Stimulated activated naive CD8-positive, alpha-beta T cell treated with anti-CD3 and anti-CD28 coated beads, Interleukin-15, Interleukin-2, amounts not matched to agents 100 ng/mL and 50 ng/mL, for 24 hours (primary cell): ENCODE measurements around the gene MRPL46.
"Not testable (repeated sequence)": the region's sequence is repeated elsewhere in the genome, so short reads cannot be mapped to it uniquely, and the experiment has no call there.

ENCODE experiments used
- H3K27ac Mint-ChIP-seq: one replicate; pipeline ENCODE4 v1.8.0; 2021; ENCODE audit warnings: mild to moderate bottlenecking, mixed read lengths
- H3K27me3 Mint-ChIP-seq: one replicate; pipeline ENCODE4 v1.8.0; 2021; ENCODE audit warnings: mixed read lengths
- H3K36me3 Mint-ChIP-seq: one replicate; pipeline ENCODE4 v1.8.0; 2021; ENCODE audit warnings: low read depth, mixed read lengths
- H3K4me1 Mint-ChIP-seq: one replicate; pipeline ENCODE4 v1.8.0; 2021; ENCODE audit warnings: low read depth, mixed read lengths
- H3K4me3 Mint-ChIP-seq: one replicate; pipeline ENCODE4 v1.8.0; 2021; ENCODE audit warnings: mild to moderate bottlenecking, mixed read lengths
- H3K9me3 Mint-ChIP-seq: one replicate; pipeline ENCODE4 v1.8.0; 2021; ENCODE audit warnings: mixed read lengths

MRPL46 gene

GRCh38 chr15:88438181-88438580 is 29.0 kb downstream of the MRPL46 start:
- no peaks in the 10 kb centered on the region for H3K36me3 Mint-ChIP-seq
- no peak overlapping the region for H3K4me3 Mint-ChIP-seq
- no peaks in the 10 kb centered on the region for H3K4me1 Mint-ChIP-seq
- H3K9me3 Mint-ChIP-seq: no peaks in the 10 kb centered on the region
- H3K27me3 Mint-ChIP-seq: peaks cover 40% of the 10 kb centered on the region
- no peak overlapping the region for H3K27ac Mint-ChIP-seq

GRCh38 chr15:88434106-88434505 is 33.1 kb downstream of the MRPL46 start:
- peaks cover 37% of the 10 kb centered on the region for H3K27me3 Mint-ChIP-seq
- not testable (repeated sequence) for H3K4me3 Mint-ChIP-seq, H3K27ac Mint-ChIP-seq, H3K4me1 Mint-ChIP-seq, H3K36me3 Mint-ChIP-seq, H3K9me3 Mint-ChIP-seq

- Mint-ChIP-seq H3K27me3 (peaks cover 36% of the 10 kb centered on the region), H3K36me3 (no peaks in the 10 kb centered on the region), H3K27ac (no peak overlapping the region), H3K9me3 (no peaks in the 10 kb centered on the region), H3K4me1 (no peaks in the 10 kb centered on the region), H3K4me3 (no peak overlapping the region)
Observed at GRCh38 chr15:88433046-88433685, 34.0 kb downstream of the MRPL46 start.

DNA sequence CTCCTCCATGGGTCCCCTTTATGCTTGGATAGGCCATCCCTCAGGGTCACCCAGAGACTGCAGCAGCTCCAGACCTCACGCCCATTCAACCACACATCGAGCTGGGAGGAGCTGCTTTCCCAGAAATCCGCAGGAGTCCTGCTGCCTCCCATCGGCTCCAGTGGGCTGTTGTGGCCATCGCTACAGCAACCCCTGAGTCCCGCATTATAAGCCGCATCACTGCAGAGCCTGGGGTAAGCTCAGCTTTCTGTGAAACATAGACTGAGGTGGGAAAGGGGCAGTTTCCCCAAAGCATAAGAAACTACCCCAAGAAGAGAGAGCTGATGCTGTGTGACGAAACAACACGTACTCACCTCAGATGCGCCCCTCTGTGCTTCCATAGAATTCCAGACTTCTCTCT is 35.7 kb downstream of the MRPL46 start:
- H3K4me1 Mint-ChIP-seq: no peaks in the 10 kb centered on the region
- H3K9me3 Mint-ChIP-seq: no peaks in the 10 kb centered on the region
- no peaks in the 10 kb centered on the region for H3K36me3 Mint-ChIP-seq
- H3K4me3 Mint-ChIP-seq: no peak overlapping the region
- H3K27ac Mint-ChIP-seq: no peak overlapping the region
- peaks cover 32% of the 10 kb centered on the region for H3K27me3 Mint-ChIP-seq

DNA sequence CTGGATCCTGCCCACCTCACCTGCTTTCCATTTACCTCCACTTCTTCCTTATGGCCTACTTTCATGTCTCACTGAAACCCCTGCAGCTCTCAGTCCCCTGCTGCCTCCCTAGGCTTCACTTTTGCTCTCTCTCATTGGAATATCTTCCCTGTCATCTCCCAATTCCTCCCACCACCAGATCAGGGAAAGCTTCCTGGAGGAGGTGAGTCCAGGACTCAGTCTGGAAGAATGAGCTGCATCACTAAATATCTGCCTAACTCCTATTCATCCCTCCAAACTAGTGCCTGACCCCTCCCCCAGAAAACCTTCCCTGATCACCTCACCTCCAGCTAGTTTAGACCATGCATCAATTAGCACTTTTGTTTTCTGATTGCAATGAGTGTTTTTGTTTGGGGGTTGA is 37.1 kb downstream of the MRPL46 start:
- Mint-ChIP-seq H3K4me1 (no peaks in the 10 kb centered on the region), H3K36me3 (no peaks in the 10 kb centered on the region), H3K4me3 (no peak overlapping the region), H3K9me3 (no peaks in the 10 kb centered on the region), H3K27me3 (peaks cover 39% of the 10 kb centered on the region), H3K27ac (no peak overlapping the region)

GRCh38 chr15:88428805-88429605 is 38.2 kb downstream of the MRPL46 start:
- no peaks in the 10 kb centered on the region for H3K4me1 Mint-ChIP-seq
- no peak overlapping the region for H3K4me3 Mint-ChIP-seq

DNA sequence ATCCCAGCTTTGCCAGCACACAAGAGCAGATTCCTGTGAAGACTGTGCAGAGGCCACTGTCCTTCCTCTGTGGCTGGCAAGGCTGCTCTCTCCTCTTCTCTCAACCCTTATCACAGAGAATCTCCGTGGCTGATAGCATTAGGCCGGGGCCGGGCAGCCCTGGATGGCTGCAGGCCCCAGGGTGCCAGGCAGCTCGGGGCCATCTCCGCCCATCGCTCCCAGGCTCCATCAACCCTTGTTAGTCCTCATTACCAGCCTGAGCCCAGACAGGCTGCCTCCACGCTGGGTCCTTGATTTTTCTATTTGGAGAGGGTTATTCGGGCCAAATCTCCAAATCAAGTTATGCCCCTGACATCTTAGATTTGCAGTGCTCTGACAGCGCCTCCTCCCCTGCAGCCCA is 39.1 kb downstream of the MRPL46 start:
- Mint-ChIP-seq H3K27me3 (peaks cover 38% of the 10 kb centered on the region), H3K4me1 (no peaks in the 10 kb centered on the region), H3K36me3 (no peaks in the 10 kb centered on the region), H3K4me3 (no peak overlapping the region), H3K27ac (no peak overlapping the region), H3K9me3 (no peaks in the 10 kb centered on the region)

More at GRCh38 chr15:88428805-88429605, 38.2 kb downstream of the MRPL46 start:
- Mint-ChIP-seq H3K27ac (no peak overlapping the region), H3K27me3 (peaks cover 40% of the 10 kb centered on the region), H3K36me3 (no peaks in the 10 kb centered on the region), H3K9me3 (no peaks in the 10 kb centered on the region)

DNA sequence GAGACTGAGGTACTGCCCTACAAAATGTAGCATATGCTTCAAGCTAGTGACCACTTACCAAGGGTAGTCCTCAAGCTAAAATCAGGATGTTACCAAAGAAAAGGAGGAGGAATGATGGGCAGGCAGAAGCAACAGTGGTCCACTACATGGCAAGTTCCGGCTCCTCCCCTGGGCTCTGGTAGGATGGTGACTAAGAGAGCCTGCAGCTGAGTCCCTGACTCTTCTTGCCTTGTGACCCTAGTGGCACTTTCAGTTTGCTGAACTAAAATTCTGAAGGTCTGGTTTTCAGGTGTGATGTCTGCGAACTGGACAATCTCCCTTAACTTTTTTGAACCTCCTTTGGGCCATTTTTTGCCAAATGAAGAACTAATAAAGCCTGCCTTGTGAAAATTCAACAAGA is 40.9 kb downstream of the MRPL46 start:
- H3K9me3 Mint-ChIP-seq: no peaks in the 10 kb centered on the region
- H3K4me1 Mint-ChIP-seq: no peaks in the 10 kb centered on the region
- H3K27ac Mint-ChIP-seq: no peak overlapping the region
- no peaks in the 10 kb centered on the region for H3K36me3 Mint-ChIP-seq
- H3K27me3 Mint-ChIP-seq: peaks cover 45% of the 10 kb centered on the region
- H3K4me3 Mint-ChIP-seq: no peak overlapping the region

DNA sequence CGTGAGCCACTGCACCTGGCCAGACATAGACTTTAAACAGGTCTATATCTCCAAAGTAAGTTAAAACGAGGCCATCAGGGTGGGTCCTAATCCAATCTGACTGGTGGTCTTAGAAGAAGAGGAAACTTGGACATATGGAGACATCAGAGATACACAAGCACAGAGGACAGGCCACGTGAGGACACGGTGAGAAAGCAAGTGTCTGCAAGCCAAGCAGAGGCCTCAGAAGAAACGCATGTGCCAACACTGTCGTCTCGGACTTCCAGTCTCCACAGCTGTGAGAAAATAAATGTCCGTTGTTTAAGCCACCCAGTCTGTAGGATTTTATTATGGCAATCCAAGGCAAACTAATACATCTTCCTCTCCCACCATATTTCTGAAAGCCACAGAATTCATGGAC is 43.9 kb downstream of the MRPL46 start:
- Mint-ChIP-seq H3K9me3 (no peaks in the 10 kb centered on the region), H3K4me1 (peaks cover 17% of the 10 kb centered on the region), H3K36me3 (no peaks in the 10 kb centered on the region), H3K27me3 (peaks cover 55% of the 10 kb centered on the region), H3K27ac (no peak overlapping the region), H3K4me3 (no peak overlapping the region)

- peaks cover 17% of the 10 kb centered on the region for H3K4me1 Mint-ChIP-seq
- H3K36me3 Mint-ChIP-seq: no peaks in the 10 kb centered on the region
- no peak overlapping the region for H3K4me3 Mint-ChIP-seq
- peaks cover 52% of the 10 kb centered on the region for H3K27me3 Mint-ChIP-seq
- H3K9me3 Mint-ChIP-seq: no peaks in the 10 kb centered on the region
- no peak overlapping the region for H3K27ac Mint-ChIP-seq
Observed at GRCh38 chr15:88419830-88420229, 47.4 kb downstream of the MRPL46 start.
